Osteocyte (in vitro differentiated cells): Measurements from ENCODE around the gene TEAD2. TPM values are rescaled to one million over a fixed set of nuclear protein-coding genes. Genes with fewer than 3 reads are reported as not detected.
"Not testable (repeated sequence)": the region's sequence is repeated elsewhere in the genome, so short reads cannot be mapped to it uniquely, and the experiment has no call there.

ENCODE experiments used
- DNase-seq: peaks from one replicate; pipeline ENCODE4 v3.0.0; 2021; ENCODE audit warnings: mixed read lengths; ENCODE audit not compliant: unreplicated experiment; ENCODE audit errors: extremely low spot score
- H3K27ac Mint-ChIP-seq: one replicate; pipeline ENCODE4 v1.8.0; 2021; ENCODE audit warnings: mild to moderate bottlenecking, mixed read lengths; ENCODE audit not compliant: unreplicated experiment
- H3K27me3 Mint-ChIP-seq: one replicate; pipeline ENCODE4 v1.8.0; 2021; ENCODE audit warnings: mixed read lengths; ENCODE audit not compliant: unreplicated experiment
- H3K36me3 Mint-ChIP-seq: one replicate; pipeline ENCODE4 v1.8.0; 2021; ENCODE audit warnings: mixed read lengths; ENCODE audit not compliant: unreplicated experiment
- H3K4me1 Mint-ChIP-seq: one replicate; pipeline ENCODE4 v1.8.0; 2021; ENCODE audit warnings: mixed read lengths; ENCODE audit not compliant: unreplicated experiment
- H3K4me3 Mint-ChIP-seq: one replicate; pipeline ENCODE4 v1.8.0; 2021; ENCODE audit warnings: mild to moderate bottlenecking, moderate library complexity, mixed read lengths; ENCODE audit not compliant: unreplicated experiment
- H3K9me3 Mint-ChIP-seq: one replicate; pipeline ENCODE4 v1.8.0; 2021; ENCODE audit warnings: mixed read lengths; ENCODE audit not compliant: unreplicated experiment
- total RNA-seq: library from RNA; stranded (reverse); gene quantifications from 2 replicates; pipeline ENCODE4 v1.2.1, GENCODE V29; 2021
- TF ChIP-seq, protein P1 (sequence below): fragments of 200-600 bp; sonication (generic); IDR thresholded peaks from 2 replicates; pipeline ENCODE4 v1.5.0; 2021; ENCODE audit warnings: antibody characterized with exemption, mild to moderate bottlenecking, moderate library complexity

The TEAD2 gene
- total RNA-seq, 1 donor from 2014 or later = 98.0 TPM

DNA sequence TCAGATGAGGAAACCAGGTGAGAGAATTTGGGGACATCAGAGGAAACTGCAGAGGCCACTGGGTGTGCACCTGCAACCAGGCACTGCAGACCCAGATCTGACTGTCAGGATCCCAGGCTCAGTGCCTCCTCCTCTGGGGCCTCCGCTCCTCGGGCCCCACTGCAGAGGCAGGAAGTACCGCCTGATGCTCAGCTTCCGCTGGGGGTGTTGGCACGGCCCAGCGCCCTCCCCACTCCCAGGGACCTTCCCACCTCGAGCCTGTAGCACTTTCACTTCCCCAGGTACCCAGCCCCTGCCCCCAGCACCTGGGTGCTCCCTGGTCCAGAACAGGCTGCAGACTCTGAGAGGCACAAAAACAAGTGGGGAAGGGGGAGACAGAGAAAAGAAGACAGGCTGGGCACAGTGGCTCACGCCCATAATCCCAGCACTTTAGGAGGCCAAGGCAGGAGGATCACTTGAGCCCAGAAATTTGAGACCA lies 28.4 kb downstream of the TEAD2 start:
- no peak overlapping the region for H3K27ac Mint-ChIP-seq
- no peak for DNase-seq
- H3K36me3 Mint-ChIP-seq = peaks cover 14% of the 10 kb centered on the region
- no peaks in the 10 kb centered on the region for H3K9me3 Mint-ChIP-seq
- peaks cover 5% of the 10 kb centered on the region for H3K4me1 Mint-ChIP-seq
- H3K4me3 Mint-ChIP-seq = no peak overlapping the region
- TF ChIP-seq, protein P1, sequence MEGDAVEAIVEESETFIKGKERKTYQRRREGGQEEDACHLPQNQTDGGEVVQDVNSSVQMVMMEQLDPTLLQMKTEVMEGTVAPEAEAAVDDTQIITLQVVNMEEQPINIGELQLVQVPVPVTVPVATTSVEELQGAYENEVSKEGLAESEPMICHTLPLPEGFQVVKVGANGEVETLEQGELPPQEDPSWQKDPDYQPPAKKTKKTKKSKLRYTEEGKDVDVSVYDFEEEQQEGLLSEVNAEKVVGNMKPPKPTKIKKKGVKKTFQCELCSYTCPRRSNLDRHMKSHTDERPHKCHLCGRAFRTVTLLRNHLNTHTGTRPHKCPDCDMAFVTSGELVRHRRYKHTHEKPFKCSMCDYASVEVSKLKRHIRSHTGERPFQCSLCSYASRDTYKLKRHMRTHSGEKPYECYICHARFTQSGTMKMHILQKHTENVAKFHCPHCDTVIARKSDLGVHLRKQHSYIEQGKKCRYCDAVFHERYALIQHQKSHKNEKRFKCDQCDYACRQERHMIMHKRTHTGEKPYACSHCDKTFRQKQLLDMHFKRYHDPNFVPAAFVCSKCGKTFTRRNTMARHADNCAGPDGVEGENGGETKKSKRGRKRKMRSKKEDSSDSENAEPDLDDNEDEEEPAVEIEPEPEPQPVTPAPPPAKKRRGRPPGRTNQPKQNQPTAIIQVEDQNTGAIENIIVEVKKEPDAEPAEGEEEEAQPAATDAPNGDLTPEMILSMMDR = no peak
- no peaks in the 10 kb centered on the region for H3K27me3 Mint-ChIP-seq

DNA sequence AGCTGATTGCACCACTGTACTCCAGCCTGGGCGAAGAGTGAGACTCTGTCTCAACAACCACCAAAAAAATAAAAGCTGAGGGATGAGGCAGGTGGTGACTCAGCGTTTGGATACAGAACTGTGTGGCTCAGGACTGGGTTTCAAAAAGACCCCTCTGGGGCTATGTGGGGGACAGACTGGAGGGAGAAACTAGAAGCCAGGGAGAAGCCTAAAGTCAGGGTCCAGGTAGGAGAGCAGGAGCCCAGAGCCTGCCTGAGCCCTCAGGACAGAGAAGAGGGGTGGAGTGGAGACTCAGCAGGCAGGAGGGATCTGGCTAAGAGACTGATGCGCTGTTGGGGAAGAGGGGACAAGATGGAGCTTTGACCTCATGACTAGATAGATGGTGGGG lies 28.8 kb downstream of the TEAD2 start:
- H3K27me3 Mint-ChIP-seq = no peaks in the 10 kb centered on the region
- peak overlapping the region; percentile 32 for H3K27ac Mint-ChIP-seq
- TF ChIP-seq, protein P1 = no peak
- peaks cover 5% of the 10 kb centered on the region for H3K4me1 Mint-ChIP-seq
- no peak overlapping the region for H3K4me3 Mint-ChIP-seq
- peaks cover 14% of the 10 kb centered on the region for H3K36me3 Mint-ChIP-seq
- DNase-seq = no peak
- no peaks in the 10 kb centered on the region for H3K9me3 Mint-ChIP-seq

DNA sequence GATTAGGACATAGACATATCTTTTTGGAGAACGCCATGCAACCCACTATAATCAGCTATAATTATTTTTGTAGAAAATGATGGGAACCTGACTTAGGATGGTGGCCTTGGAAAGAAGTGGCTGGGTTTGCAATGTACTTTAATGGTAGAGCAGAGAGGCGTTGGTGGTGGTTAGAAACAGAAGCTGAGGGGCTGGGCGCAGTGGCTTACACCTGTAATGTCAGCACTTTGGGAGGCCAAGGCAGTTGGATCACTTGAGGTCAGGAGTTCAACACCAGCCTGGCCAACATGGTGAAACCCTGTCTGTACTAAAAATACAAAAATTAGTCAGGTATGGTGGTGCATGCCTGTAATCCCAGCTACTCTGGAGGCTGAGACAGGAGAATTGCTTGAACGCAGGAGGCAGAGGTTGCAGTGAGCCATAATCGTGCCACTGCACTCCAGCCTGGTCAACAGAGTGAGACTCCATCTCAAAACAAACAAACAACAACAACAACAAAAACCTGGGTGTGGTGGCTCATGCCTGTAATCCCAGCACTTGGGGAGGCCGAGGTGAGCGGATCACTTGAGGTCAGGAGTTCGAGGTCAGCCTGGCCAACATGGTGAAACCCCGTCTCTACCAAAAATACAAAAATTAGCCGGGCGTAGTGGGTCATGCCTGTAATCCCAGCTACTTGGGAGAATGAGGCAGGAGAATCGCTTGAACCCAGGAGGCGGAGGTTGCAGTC lies 29.4 kb downstream of the TEAD2 start:
- H3K4me1 Mint-ChIP-seq, H3K27me3 Mint-ChIP-seq, H3K4me3 Mint-ChIP-seq, DNase-seq, H3K9me3 Mint-ChIP-seq: not testable (repeated sequence)
- Mint-ChIP-seq H3K27ac (peak overlapping the region; percentile 32), H3K36me3 (peaks cover 14% of the 10 kb centered on the region)

DNA sequence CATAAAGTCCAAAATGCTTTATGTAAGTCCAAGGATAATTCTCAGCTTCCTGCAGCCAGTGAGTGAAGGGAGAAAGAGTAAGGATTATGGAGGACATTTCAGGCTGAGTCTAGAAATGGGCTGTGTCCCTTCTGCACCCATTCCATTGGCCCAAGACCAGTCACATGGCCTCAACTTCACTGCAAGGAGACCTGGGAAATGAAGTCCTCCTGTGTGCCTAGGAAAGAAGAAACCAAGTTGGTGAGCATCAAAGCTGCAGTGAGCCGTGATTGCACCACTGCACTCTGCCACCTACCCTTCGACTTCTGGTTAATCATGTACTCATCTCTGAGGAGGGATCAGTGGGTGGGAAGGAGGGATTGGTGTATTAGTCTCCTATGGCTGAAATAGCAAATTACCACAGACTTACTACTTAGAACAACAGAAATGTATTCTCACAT lies 30.6 kb downstream of the TEAD2 start:
- no peaks in the 10 kb centered on the region for H3K9me3 Mint-ChIP-seq
- DNase-seq = no peak

DNA sequence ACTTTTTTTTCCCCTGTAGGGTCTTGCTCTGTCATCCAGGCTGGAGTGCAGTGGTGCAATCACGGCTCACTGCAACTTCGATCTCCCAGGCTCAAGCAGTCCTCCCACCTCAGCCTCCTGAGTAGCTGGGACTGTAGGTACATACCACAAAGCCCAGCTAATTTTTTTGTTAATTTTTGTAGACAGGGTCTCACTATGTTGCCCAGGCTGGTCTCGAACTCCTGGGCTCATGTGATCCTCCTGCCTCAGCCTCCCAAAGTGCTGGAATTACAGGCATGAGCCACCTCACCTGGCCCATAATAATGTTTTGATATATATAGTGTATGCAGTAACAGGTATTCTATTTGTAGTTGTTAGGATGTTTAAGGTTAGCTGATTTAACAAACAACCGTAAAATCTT lies 31.0 kb downstream of the TEAD2 start:
- H3K4me1 Mint-ChIP-seq, DNase-seq, H3K27me3 Mint-ChIP-seq, H3K9me3 Mint-ChIP-seq, H3K4me3 Mint-ChIP-seq, H3K27ac Mint-ChIP-seq: not testable (repeated sequence)
- H3K36me3 Mint-ChIP-seq = peaks cover 10% of the 10 kb centered on the region

More for the DNA sequence above, 30.6 kb downstream of the TEAD2 start:
- Mint-ChIP-seq H3K27ac (no peak overlapping the region), H3K36me3 (peaks cover 10% of the 10 kb centered on the region), H3K4me1 (peaks cover 5% of the 10 kb centered on the region), H3K27me3 (no peaks in the 10 kb centered on the region), H3K4me3 (no peak overlapping the region)
- TF ChIP-seq, protein P1 = no peak

DNA sequence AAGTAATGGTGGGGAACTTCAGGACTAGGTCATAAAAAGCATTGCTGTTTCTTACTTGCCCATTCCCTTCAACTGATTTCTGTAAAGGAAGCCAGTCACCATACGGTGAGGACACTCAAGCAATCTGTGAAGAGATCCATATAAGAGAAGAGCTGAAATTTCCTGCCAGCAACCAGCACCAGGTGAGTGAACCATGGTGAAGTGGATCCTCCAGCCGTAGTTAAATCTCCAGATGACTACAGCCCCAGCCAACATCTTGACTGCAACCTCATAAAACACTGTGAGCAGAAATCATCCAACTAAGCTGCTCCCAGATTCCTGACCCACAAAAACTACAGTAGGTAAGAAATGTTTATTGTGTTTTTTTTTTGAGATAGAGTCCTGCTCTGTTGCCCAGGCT lies 33.5 kb downstream of the TEAD2 start:
- Mint-ChIP-seq H3K4me1 (peaks cover 4% of the 10 kb centered on the region), H3K4me3 (no peak overlapping the region), H3K27me3 (no peaks in the 10 kb centered on the region), H3K9me3 (no peaks in the 10 kb centered on the region), H3K36me3 (peaks cover 10% of the 10 kb centered on the region), H3K27ac (no peak overlapping the region)
- DNase-seq = no peak
- TF ChIP-seq, protein P1 = no peak
